ENCODE measurements around the gene PSMB3.
"Not testable (repeated sequence)": the region's sequence is repeated elsewhere in the genome, so short reads cannot be mapped to it uniquely, and the experiment has no call there.

PSMB3 gene

GRCh38 chr17:38716368-38717005 is 36.1 kb upstream of the PSMB3 start:
- DNase-seq (ENCODE audit: low read depth), result no peak

- DNase-seq (ENCODE audit: low read depth), result no peak
Observed at GRCh38 chr17:38717139-38717745, 35.3 kb upstream of the PSMB3 start.

- DNase-seq (ENCODE audit: low read depth), result no peak
Observed at GRCh38 chr17:38719289-38719942, 33.1 kb upstream of the PSMB3 start.

GRCh38 chr17:38719943-38720641 is 32.4 kb upstream of the PSMB3 start:
- DNase-seq (ENCODE audit: low read depth), result no peak

GRCh38 chr17:38720941-38721340 is 31.6 kb upstream of the PSMB3 start:
- no peak for DNase-seq (ENCODE audit: low read depth)

- DNase-seq (ENCODE audit: low read depth), result no peak
Observed at GRCh38 chr17:38721802-38722201, 30.7 kb upstream of the PSMB3 start.

GRCh38 chr17:38724337-38724988 is 28.1 kb upstream of the PSMB3 start:
- DNase-seq (ENCODE audit: low read depth), result no peak

- no peak for DNase-seq (ENCODE audit: low read depth)
Observed at GRCh38 chr17:38725066-38725465, 27.5 kb upstream of the PSMB3 start.

- DNase-seq (ENCODE audit: low read depth), result not testable (repeated sequence)
Observed at GRCh38 chr17:38726145-38726544, 26.4 kb upstream of the PSMB3 start.

GRCh38 chr17:38727736-38728135 is 24.8 kb upstream of the PSMB3 start:
- DNase-seq (ENCODE audit: low read depth), result peak; percentile 61

GRCh38 chr17:38728290-38728831 is 24.2 kb upstream of the PSMB3 start:
- DNase-seq (ENCODE audit: low read depth), result peak; percentile 63

GRCh38 chr17:38729368-38729885 is 23.1 kb upstream of the PSMB3 start:
- DNase-seq (ENCODE audit: low read depth), result no peak

GRCh38 chr17:38729886-38730525 is 22.5 kb upstream of the PSMB3 start, which contains the start of gene CISD3:
CISD3 (plus strand) TSS chr17:38730341; CDS start chr17:38730359, 18 bp downstream.
- peak; percentile 82 for DNase-seq (ENCODE audit: low read depth)

GRCh38 chr17:38730526-38731379 is 21.8 kb upstream of the PSMB3 start:
- no peak for DNase-seq (ENCODE audit: low read depth)

GRCh38 chr17:38731526-38732294 is 20.8 kb upstream of the PSMB3 start:
- no peak for DNase-seq (ENCODE audit: low read depth)

GRCh38 chr17:38732376-38733281 is 19.9 kb upstream of the PSMB3 start:
- DNase-seq (ENCODE audit: low read depth), result no peak

- no peak for DNase-seq (ENCODE audit: low read depth)
Observed at GRCh38 chr17:38733282-38733981, 19.1 kb upstream of the PSMB3 start.

Data from stimulated activated CD8-positive, alpha-beta memory T cell treated with anti-CD3 and anti-CD28 coated beads, Interleukin-12 subunit alpha, Interleukin-12 subunit beta, amount 100 ng/mL, for 4 hours (primary cell).